OCI-LY7 (cell line): Measurements from ENCODE around the gene PCYT2. TPM values are rescaled to one million over a fixed set of nuclear protein-coding genes. Genes with fewer than 3 reads are reported as not detected.

Experiments
- BruUV-seq: library from RNA; stranded (reverse); fragments of 400-500 nt; replicated peaks from 2 replicates; lab custom pipeline; 2021; lab: Mats Ljungman, UMichigan
- CTCF ChIA-PET: fragments of 300-600 bp; sonication (Branson Sonifier 250); formaldehyde crosslinking; loops from one replicate; lab custom pipeline; 2022; ENCODE audit warnings: antibody characterized with exemption; ENCODE audit not compliant: unreplicated experiment; lab: Charles Lee
- POLR2A ChIA-PET: fragments of 300-600 bp; sonication (Branson Sonifier 250); formaldehyde crosslinking; loops from one replicate; lab custom pipeline; 2022; ENCODE audit warnings: antibody characterized with exemption; lab: Charles Lee
- DNase-seq: peaks from one replicate; pipeline ENCODE4 v3.0.0-alpha.2; 2015; ENCODE audit warnings: low spot score
- H2AFZ ChIP-seq: fragments of 200-600 bp; sonication (generic), shearing (Covaris generic); 2 replicates; pipeline ENCODE4 v1.6.1; 2014; ENCODE audit warnings: mild to moderate bottlenecking, antibody characterized with exemption, low read length, moderate library complexity
- H3K27ac ChIP-seq: fragments of 200-600 bp; sonication (generic); 2 replicates; pipeline ENCODE4 v1.5.1; 2014; ENCODE audit warnings: mixed run types, low read depth, mild to moderate bottlenecking, moderate library complexity, low read length, inconsistent platforms; ENCODE audit not compliant: poor library complexity, severe bottlenecking
- H3K36me3 ChIP-seq: fragments of 200-600 bp; sonication (generic); 2 replicates; pipeline ENCODE4 v1.6.1; 2014; ENCODE audit warnings: mild to moderate bottlenecking, antibody characterized with exemption, low read length, moderate library complexity, mixed read lengths; ENCODE audit not compliant: insufficient read depth
- H3K4me1 ChIP-seq: fragments of 200-600 bp; sonication (generic); 2 replicates; pipeline ENCODE4 v1.5.1; 2014; ENCODE audit warnings: mild to moderate bottlenecking, low read length; ENCODE audit not compliant: insufficient read depth, poor library complexity, severe bottlenecking
- H3K4me2 ChIP-seq: fragments of 200-600 bp; sonication (generic); 2 replicates; pipeline ENCODE4 v1.6.1; 2014; ENCODE audit warnings: mild to moderate bottlenecking, low read length
- H3K4me3 ChIP-seq: fragments of 200-600 bp; sonication (generic); 2 replicates; pipeline ENCODE4 v1.5.1; 2014; ENCODE audit warnings: mild to moderate bottlenecking, low read depth, low read length; ENCODE audit not compliant: poor library complexity, severe bottlenecking
- H3K79me2 ChIP-seq: fragments of 200-600 bp; sonication (generic); 2 replicates; pipeline ENCODE4 v1.6.1; 2016; ENCODE audit warnings: low read depth, mild to moderate bottlenecking, low read length, moderate library complexity, mixed read lengths; ENCODE audit not compliant: insufficient read depth
- H3K9me2 ChIP-seq: fragments of 200-600 bp; sonication (generic); 2 replicates; pipeline ENCODE4 v1.6.1; 2016; ENCODE audit warnings: mild to moderate bottlenecking, low read length, mixed read lengths; ENCODE audit not compliant: insufficient read depth
- H3K9me3 ChIP-seq: fragments of 200-600 bp; sonication (generic); 2 replicates; pipeline ENCODE4 v1.6.1; 2014; ENCODE audit warnings: mild to moderate bottlenecking, mixed run types, low read length, mixed read lengths
- H4K20me1 ChIP-seq: fragments of 200-600 bp; sonication (generic); 2 replicates; pipeline ENCODE4 v1.6.1; 2014; ENCODE audit warnings: mild to moderate bottlenecking, antibody characterized with exemption, low read length, moderate library complexity, mixed read lengths; ENCODE audit not compliant: insufficient read depth
- EZH2phosphoT487 ChIP-seq: fragments of 200-600 bp; sonication (generic); IDR thresholded peaks from 2 replicates; pipeline ENCODE4 v1.6.1; 2018; ENCODE audit warnings: low read depth, borderline replicate concordance, mild to moderate bottlenecking, mixed run types, antibody characterized with exemption, low read length, moderate library complexity, mixed read lengths
- intact Hi-C: fragments of 100-400 bp; cut with micrococcal nuclease; formaldehyde crosslinking; loops from one replicate; pipeline ENCODE4 v1.10.0; 2022; ENCODE audit not compliant: unreplicated experiment
- total RNA-seq, 2 experiments: library from RNA; depleted of rRNA in 1 of 2; stranded (reverse); fragments of >200 nt in 1 of 2; shearing (Covaris generic) in 1 of 2; gene quantifications; 2 replicates each; pipeline ENCODE4 v1.2.3, GENCODE V29; 2014 to 2022
- TF ChIP-seq, protein P1 (sequence below): fragments of 200-600 bp; sonication (generic); conservative IDR thresholded peaks from 2 replicates; pipeline ENCODE4 v1.5.1; 2014; ENCODE audit warnings: mild to moderate bottlenecking, antibody characterized with exemption, low read length, moderate library complexity, mixed read lengths

Gene PCYT2
- total RNA-seq, 2 experiments from 2014 or later = 70.1 to 104 TPM

DNA sequence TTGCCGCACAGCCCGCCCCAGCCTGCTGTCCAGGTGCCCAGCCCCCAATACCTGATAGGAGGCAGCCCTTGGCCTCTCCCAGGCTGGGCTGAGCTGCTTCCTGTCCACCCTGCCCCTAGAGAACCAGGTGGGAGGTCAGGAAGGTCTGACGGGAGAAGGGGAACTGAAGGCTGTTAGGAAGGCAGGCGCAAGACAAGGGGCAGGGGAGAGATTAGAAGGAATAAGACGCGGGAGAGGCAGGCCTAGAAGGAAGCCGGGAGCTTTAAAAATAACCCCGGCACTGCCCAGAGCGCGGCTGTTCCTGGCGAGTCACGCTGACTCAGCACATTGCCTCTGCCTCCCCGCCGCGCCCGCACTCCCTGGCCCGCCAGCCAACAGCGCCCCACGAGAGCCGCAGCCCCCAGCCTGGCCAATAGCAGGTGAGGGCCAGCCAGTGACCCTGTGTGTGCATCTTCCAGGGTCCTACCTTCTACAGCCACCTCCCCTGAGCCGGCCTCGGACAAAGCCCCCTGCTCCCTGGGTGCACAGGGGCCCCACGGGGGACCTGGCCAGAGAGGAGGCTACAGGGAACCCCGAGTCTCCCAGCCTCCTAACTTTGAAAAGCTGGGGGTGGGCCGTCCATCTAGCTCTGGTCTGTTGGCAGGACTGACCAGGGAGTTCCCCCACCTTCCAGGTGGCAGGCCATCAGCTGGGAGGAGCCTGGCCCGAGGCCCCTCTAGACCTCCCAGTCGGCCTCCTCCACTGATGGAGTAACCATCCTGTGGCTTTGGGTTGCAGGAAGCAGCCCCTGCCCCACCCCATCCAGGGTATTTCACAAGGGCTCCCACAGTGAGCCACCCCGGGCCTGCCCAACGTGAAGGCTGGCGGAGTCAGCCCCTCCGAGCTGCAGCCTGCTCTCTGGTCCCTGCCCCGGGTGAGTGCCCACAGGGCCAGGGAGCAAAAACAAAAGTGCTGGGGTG, 12.4 kb upstream of the PCYT2 start:
- Histone ChIP-seq H3K4me2 (no peak overlapping the region), H3K4me3 (no peak overlapping the region), H3K36me3 (peaks cover 28% of the 10 kb centered on the region; the same call in 1 of the 2 replicates), H3K9me3 (no peaks in the 10 kb centered on the region), H3K79me2 (peaks cover 37% of the 10 kb centered on the region), H3K27ac (no peak overlapping the region), H3K9me2 (no peaks in the 10 kb centered on the region), H4K20me1 (no peaks in the 10 kb centered on the region), H3K4me1 (peaks cover 38% of the 10 kb centered on the region), H2AFZ (no peak overlapping the region)
- BruUV-seq = no TSS peak
- no peak for DNase-seq
- no peak for TF ChIP-seq EZH2phosphoT487
- TF ChIP-seq, protein P1, sequence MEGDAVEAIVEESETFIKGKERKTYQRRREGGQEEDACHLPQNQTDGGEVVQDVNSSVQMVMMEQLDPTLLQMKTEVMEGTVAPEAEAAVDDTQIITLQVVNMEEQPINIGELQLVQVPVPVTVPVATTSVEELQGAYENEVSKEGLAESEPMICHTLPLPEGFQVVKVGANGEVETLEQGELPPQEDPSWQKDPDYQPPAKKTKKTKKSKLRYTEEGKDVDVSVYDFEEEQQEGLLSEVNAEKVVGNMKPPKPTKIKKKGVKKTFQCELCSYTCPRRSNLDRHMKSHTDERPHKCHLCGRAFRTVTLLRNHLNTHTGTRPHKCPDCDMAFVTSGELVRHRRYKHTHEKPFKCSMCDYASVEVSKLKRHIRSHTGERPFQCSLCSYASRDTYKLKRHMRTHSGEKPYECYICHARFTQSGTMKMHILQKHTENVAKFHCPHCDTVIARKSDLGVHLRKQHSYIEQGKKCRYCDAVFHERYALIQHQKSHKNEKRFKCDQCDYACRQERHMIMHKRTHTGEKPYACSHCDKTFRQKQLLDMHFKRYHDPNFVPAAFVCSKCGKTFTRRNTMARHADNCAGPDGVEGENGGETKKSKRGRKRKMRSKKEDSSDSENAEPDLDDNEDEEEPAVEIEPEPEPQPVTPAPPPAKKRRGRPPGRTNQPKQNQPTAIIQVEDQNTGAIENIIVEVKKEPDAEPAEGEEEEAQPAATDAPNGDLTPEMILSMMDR = no peak
- CTCF ChIA-PET = no interaction called here
- POLR2A ChIA-PET = interaction anchor here (1.7 kb wide), 1 partner anchor 29 kb away, joined by 5 read pairs; no protein-coding TSS in a partner anchor
- intact Hi-C loops = no loop called here

DNA sequence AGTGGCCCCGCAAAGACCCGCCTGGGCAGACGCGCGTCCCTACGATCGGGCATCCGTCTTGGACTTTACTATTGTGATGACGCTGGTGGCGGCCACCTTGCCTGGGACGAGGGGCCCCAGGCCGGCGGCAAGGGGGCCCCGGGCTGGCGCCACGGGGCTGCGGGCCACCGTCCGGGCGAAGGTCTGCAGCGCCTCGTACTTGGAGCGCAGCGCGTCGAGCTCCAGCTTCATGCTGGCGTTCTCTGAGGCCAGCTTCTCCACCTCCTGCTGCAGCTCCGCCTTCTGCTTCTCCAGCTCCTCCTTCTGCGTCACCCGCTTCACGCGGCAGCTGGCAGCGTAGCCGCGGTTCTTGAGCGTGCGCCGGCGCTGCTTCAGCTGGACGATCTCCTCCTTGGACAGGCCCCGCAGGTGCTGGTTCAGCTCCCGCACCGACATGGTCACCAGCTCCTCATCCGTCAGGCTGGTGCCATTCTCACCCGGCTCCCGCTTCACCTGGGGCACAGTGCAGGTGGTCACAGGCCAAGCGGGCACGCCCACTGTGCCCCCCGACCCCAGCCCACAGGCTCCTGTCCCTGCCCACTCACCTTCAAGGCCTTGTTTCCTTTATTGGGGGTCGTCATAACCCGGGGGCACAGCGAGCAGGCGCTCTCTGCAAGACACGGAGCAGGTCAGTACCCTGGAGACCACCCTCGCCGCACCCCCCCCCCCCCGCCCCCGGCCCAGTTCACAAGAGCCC, 11.5 kb upstream of the PCYT2 start:
- Histone ChIP-seq H3K36me3 (peaks cover 28% of the 10 kb centered on the region; the same call in 1 of the 2 replicates), H3K9me3 (no peaks in the 10 kb centered on the region), H4K20me1 (no peaks in the 10 kb centered on the region), H3K9me2 (no peaks in the 10 kb centered on the region), H3K4me2 (no peak overlapping the region), H2AFZ (no peak overlapping the region), H3K27ac (no peak overlapping the region), H3K4me3 (no peak overlapping the region), H3K4me1 (peaks cover 39% of the 10 kb centered on the region), H3K79me2 (peaks cover 37% of the 10 kb centered on the region)
- intact Hi-C loops = no loop called here
- no TSS peak for BruUV-seq
- ChIA-PET CTCF (no interaction called here), POLR2A (no interaction called here)
- DNase-seq = no peak
- TF ChIP-seq, protein P1 = no peak
- TF ChIP-seq EZH2phosphoT487 = no peak
